HG02943 (cell line): ENCODE measurements around the gene U2AF2.
"Not testable (repeated sequence)": the region's sequence is repeated elsewhere in the genome, so short reads cannot be mapped to it uniquely, and the experiment has no call there.

Experiments used
- ATAC-seq: cut with Tn5 transposase; IDR thresholded peaks from one replicate; pipeline ENCODE4 v1.9.1; 2021; ENCODE audit warnings: mild to moderate bottlenecking, low read depth, moderate library complexity; ENCODE audit not compliant: unreplicated experiment

Gene U2AF2

DNA sequence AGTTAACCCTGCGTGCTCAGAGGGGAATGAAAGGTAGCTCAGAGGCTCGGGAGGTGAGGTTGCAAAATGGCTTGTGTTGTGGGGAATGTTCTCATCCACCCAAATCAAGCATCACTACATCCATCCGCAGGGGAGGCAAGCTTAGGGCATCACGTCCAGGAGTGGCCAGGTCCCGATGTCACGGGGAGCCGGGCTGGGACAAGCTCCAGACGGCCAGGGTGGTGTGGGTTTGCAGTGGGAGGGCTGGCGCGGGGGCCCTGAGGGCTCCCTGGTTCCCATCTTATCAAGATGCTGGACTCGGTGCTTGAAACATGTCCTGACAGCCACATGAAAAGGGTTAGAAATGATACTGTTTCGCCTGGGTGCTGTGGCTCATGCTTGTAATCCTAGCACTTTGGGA lies 46.0 kb downstream of the U2AF2 start:
- ATAC-seq: no peak

- ATAC-seq: no peak
These were observed 47.3 kb downstream of the U2AF2 start for GRCh38 chr19:55702131-55702627.

GRCh38 chr19:55703790-55704215 lies 49.0 kb downstream of the U2AF2 start:
- no peak for ATAC-seq

GRCh38 chr19:55704494-55705245 lies 49.8 kb downstream of the U2AF2 start:
- ATAC-seq: no peak

DNA sequence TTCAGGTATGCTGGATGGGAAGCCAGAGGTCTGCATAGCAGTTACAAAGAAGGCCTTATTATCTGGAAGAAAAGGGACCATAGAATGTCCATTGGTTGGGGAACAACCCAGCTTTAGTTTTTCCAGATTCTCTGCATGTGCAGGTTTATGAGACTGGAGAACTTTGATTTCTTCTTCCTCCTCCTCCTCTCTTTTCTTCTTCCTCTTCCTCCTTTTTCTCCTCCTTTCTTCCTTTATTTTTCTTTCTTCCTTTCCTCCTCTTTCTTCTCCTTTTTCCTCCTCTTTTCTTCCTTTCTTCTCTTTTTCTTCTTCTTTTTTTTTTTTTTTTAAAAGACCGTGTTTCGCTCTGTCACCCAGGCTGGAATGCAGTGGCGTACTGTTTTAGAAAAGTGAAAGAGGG lies 51.1 kb downstream of the U2AF2 start:
- ATAC-seq: no peak

DNA sequence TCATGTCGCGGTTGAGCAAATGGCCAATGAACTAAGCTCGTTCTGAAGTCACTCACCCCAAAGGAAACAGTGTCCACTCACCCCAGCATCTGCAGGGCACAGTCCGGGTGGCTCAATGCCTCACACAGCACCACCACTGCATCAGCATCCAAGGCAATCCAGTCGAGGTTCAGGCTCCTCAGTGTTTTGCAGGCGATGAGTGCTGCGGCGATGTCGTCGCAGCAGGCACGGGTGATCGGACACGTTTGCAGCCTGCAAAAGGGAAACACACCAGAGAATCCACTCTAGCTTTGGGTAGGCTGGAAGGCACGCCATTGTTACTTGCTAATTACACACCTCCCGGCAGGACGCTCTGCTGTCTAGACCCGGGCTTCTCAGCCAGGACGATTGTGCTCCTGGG lies 56.9 kb downstream of the U2AF2 start:
- no peak for ATAC-seq

DNA sequence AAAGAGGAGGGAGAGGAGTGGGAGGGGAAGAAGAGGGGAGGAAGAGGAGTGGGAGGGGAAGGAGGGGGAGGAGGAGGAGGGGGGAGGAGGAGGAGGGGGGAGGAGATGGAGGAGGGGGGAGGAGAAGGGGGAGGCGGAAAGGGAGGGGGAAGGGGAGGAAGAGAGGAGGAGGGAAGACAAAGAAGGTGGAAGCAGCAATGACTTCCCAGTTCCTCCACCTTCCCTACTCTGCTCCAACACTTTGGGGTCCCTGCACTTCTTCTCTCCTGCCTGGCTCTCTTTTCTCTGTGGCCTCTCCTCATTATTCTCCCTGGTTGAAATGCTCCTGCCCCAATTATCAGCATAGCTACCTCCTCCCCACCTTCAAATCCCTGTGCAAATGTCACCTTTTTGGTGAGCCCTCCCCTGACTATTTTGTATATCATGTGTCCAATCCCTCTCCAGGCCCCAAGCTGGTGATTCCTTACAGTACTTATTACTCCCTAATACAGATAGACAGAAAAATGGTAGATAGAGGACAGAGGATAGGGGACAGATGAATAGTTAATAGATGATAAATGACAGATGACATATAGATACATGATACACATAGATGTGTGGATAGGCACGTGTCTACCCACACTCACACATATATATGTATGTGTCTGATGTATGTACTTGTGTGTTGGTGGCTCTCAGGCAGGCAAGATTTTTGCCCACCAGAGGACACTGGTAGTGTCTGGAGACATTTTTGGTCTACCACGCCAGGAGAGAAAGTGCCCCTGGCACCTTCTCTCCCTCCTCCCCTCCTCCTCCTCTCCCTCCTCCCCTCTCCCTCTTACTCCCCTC lies 58.2 kb downstream of the U2AF2 start:
- ATAC-seq: no peak

- ATAC-seq: no peak
These were observed 61.7 kb downstream of the U2AF2 start for GRCh38 chr19:55716531-55716930.

DNA sequence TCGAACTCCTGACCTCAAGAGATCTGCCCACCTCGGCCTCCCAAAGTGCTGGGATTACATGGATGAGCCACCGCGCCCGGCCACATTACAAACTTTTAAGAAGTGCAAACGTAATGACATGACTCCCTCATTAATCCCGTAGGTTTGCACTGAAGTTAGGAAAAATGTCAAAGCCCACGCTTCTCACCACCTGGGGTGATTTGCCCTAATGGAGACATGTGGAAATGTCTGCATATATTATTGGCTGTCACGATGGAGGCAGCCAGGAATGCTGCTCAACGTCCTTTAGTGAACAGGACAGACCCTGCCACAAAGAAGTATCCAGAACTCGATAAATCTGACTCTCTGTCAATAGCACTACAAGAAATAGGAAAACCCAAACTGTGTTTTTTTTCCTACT lies 62.4 kb downstream of the U2AF2 start:
- ATAC-seq: no peak

DNA sequence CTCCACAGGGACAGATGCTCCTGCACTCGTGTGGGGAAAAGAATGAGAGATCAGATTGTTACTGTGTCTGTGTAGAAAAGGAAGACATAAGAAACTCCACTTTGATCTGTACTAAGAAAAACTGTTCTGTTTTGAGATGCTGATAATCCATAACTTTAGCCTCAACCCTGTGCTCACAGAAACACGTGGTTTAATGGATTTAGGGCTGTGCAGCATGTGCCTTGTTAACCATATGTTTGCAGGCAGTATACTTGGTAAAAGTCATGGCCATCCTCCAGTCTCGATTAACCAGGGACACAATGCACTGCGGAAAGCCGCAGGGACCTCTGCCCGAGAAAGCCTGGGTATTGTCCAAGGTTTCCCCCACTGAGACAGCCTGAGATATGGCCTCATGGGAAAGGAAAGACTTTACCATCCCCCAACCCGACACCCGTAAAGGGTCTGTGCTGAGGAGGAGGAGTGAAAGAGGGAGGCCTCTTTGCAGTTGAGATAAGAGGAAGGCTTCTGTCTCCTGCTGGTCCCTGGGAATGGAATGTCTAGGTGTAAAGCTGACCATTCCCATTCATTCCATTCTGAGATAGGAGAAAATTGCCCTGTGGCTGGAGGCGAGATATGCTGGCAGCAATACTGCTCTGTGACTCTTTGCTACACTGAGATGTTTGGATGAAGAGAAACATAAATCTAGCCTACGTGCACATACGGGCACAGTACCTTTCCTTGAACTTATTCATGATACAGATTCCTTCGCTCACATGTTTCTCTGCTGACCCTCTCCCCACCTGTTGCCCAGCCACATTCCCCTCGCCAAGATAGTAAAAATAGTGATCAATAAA lies 63.3 kb downstream of the U2AF2 start:
- not testable (repeated sequence) for ATAC-seq

DNA sequence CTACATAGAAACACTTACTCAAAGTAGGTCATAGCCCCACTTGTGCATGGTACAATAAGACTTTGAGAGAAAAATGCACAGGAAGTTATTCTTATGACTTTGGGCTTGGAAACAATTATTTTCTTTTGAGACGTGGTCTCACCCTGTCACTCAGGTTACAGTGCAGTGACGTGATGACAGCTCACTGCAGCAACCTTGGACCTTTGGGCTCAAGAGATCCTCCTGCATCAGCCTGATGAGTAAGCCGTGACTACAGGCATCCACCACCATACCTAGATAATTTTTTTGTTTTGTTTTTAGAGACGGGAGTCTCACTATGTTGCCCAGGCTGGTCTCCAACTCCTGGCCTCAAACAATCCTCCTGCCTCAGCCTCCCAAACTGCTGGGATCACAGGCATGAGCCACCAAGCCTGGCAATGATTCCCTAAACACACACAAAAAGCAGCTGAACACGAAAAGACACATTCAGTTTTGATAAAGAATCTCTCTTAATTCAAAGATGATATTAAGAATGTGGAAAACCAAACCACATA lies 65.4 kb downstream of the U2AF2 start:
- no peak for ATAC-seq

DNA sequence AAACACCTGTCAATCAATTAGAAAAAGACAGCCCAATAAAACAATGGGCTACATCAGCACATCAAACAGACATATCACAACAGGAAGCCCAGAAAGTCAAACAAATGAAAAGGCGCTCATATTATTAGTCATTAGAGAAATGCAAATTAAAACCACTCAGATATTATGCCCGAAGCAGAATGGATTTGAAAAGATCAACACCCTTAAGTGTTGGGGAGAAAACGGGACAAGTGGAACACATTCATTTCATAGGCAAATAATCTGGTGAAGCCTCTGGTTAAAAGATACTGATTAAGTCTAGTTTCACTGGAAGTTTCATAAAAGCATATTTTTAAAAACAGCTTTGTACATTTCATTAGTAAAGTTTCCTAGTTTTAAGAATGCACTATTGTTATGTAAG lies 66.0 kb downstream of the U2AF2 start:
- no peak for ATAC-seq

GRCh38 chr19:55723491-55723890 lies 68.7 kb downstream of the U2AF2 start:
- ATAC-seq: no peak
